B cell (primary cell): ENCODE results near the gene EVC. TPM values are rescaled to one million over a fixed set of nuclear protein-coding genes. Genes with fewer than 3 reads are reported as not detected.

Experiments used
- ATAC-seq: fragments of 200-7000 bp; cut with Tn5 transposase; one replicate; pipeline ENCODE4 v1.10.0; 2021; ENCODE audit warnings: low read depth, mild to moderate bottlenecking, moderate number of reproducible peaks, moderate library complexity
- CTCF ChIA-PET: fragments of 350-600 bp; sonication (Branson Sonifier 250); formaldehyde crosslinking; loops from one replicate; lab custom pipeline; 2021; ENCODE audit warnings: antibody characterized with exemption, inconsistent platforms; lab: Charles Lee
- POLR2A ChIA-PET: fragments of 350-600 bp; sonication (Branson Sonifier 250); formaldehyde crosslinking; loops from one replicate; lab custom pipeline; 2021; ENCODE audit warnings: antibody characterized with exemption; lab: Charles Lee
- DNase-seq: peaks from one replicate; pipeline ENCODE4 v3.0.0; 2013
- H2AFZ ChIP-seq: 2 replicates; pipeline ENCODE4 v1.6.1; 2012; ENCODE audit warnings: mild to moderate bottlenecking, low read depth, low read length; ENCODE audit not compliant: insufficient read depth, poor library complexity, severe bottlenecking
- H3K27ac ChIP-seq, 2 donors: 1 replicate in 1 of 2; 2 replicates in 1 of 2; pipeline ENCODE4 v1.5.1; 2012 to 2013; ENCODE audit warnings: low read length in 2 of 2, mild to moderate bottlenecking in 2 of 2, moderate library complexity in 1 of 2
- H3K27me3 ChIP-seq, 4 experiments: fragments of 200-600 bp in 1 of 4; sonication (generic) in 1 of 4; replicated peaks in 1 of 4; 1 replicate in 2 of 4; 2 replicates in 2 of 4; pipeline versions ENCODE4 v1.6.1 to v1.7.0; 2013 to 2016; ENCODE audit warnings: low read length in 3 of 4, mild to moderate bottlenecking in 2 of 4, mixed read lengths in 1 of 4, moderate library complexity in 1 of 4; ENCODE audit not compliant: insufficient read depth in 4 of 4, control insufficient read depth in 3 of 4; ENCODE audit errors: control extremely low read depth in 1 of 4
- H3K36me3 ChIP-seq, 2 experiments: replicated peaks in 1 of 2; 1 replicate in 1 of 2; 2 replicates in 1 of 2; pipeline versions ENCODE4 v1.6.1 to v1.7.1; 2013; ENCODE audit warnings: low read length in 1 of 2; ENCODE audit not compliant: insufficient read depth in 2 of 2, control insufficient read depth in 1 of 2; ENCODE audit errors: control extremely low read depth in 1 of 2, extremely low read depth in 1 of 2
- H3K4me1 ChIP-seq, 2 donors: fragments of 200-600 bp in 1 of 2; sonication (generic) in 1 of 2; 1 replicate in 1 of 2; 2 replicates in 1 of 2; pipeline versions ENCODE4 v1.5.1 to v1.6.1; 2013 to 2017; ENCODE audit warnings: low read length in 2 of 2; ENCODE audit not compliant: control insufficient read depth in 2 of 2, insufficient read depth in 2 of 2
- H3K4me2 ChIP-seq: replicated peaks from 2 replicates; pipeline ENCODE3; 2012; ENCODE audit warnings: mild to moderate bottlenecking, low read depth, low read length; ENCODE audit not compliant: poor library complexity, severe bottlenecking
- H3K4me3 ChIP-seq, 5 experiments: fragments of 200-600 bp in 1 of 5; sonication (generic) in 1 of 5; 1 replicate in 3 of 5; 2 replicates in 2 of 5; pipeline versions ENCODE4 v1.5.1 to v1.7.0; 2011 to 2016; ENCODE audit warnings: low read length in 4 of 5, mild to moderate bottlenecking in 4 of 5, low read depth in 2 of 5, control low read depth in 1 of 5, moderate library complexity in 1 of 5; ENCODE audit not compliant: insufficient read depth in 1 of 5; ENCODE audit errors: control extremely low read depth in 1 of 5, extremely low read depth in 1 of 5
- H3K79me2 ChIP-seq: fragments of 200-600 bp; sonication (generic); one replicate; pipeline ENCODE4 v1.6.0; 2016; ENCODE audit warnings: low read length; ENCODE audit not compliant: control insufficient read depth, insufficient read depth
- H3K9ac ChIP-seq: fragments of 200-600 bp; sonication (generic); 2 replicates; pipeline ENCODE4 v1.6.1; 2017; ENCODE audit warnings: mild to moderate bottlenecking, low read length, moderate library complexity
- H3K9me3 ChIP-seq, 3 donors: one replicate each; pipeline versions ENCODE4 v1.6.1 to v1.7.1; 2013; ENCODE audit warnings: low read length in 2 of 3; ENCODE audit not compliant: control insufficient read depth in 2 of 3, insufficient read depth in 1 of 3; ENCODE audit errors: control extremely low read depth in 1 of 3
- H4K20me1 ChIP-seq: 2 replicates; pipeline ENCODE4 v1.6.0; 2012; ENCODE audit warnings: mild to moderate bottlenecking, low read length; ENCODE audit not compliant: insufficient read depth, control insufficient read depth, poor library complexity, severe bottlenecking
- H3K27ac Mint-ChIP-seq: one replicate; pipeline ENCODE4 v1.8.0; 2021; ENCODE audit warnings: mixed read lengths
- H3K27me3 Mint-ChIP-seq: one replicate; pipeline ENCODE4 v1.8.0; 2021; ENCODE audit warnings: mixed read lengths
- H3K4me1 Mint-ChIP-seq: one replicate; pipeline ENCODE4 v1.8.0; 2021; ENCODE audit warnings: mixed read lengths
- H3K4me3 Mint-ChIP-seq: one replicate; pipeline ENCODE4 v1.8.0; 2021; ENCODE audit warnings: mixed read lengths
- H3K9me3 Mint-ChIP-seq: one replicate; pipeline ENCODE4 v1.8.0; 2022; ENCODE audit warnings: mixed read lengths; ENCODE audit not compliant: insufficient read depth
- EZH2 ChIP-seq: IDR thresholded peaks from 2 replicates; pipeline ENCODE4 v1.6.1; 2012; ENCODE audit warnings: borderline replicate concordance, low read depth, mild to moderate bottlenecking, moderate library complexity, low read length; ENCODE audit not compliant: insufficient read depth, poor library complexity, severe bottlenecking
- WGBS: methylation state at CpG from one replicate; pipeline ENCODE4 v1.1.5; 2013; ENCODE audit warnings: missing lambda C conversion rate; ENCODE audit not compliant: insufficient coverage; 5-methylcytosine and 5-hydroxymethylcytosine counted together
- intact Hi-C: fragments of 100-400 bp; cut with micrococcal nuclease; formaldehyde crosslinking; loops from one replicate; pipeline ENCODE4 v1.10.0; 2022
- polyA plus RNA-seq: library from polyadenylated mRNA; depleted of rRNA; stranded (reverse); fragments of >200 nt; gene quantifications from 2 replicates; pipeline ENCODE4 v1.2.3, GENCODE V29; 2012
- total RNA-seq, 2 donors: library from RNA; stranded (reverse); fragments of 120-200 nt in 1 of 2; gene quantifications; 1 replicate in 1 of 2; 2 replicates in 1 of 2; pipeline versions ENCODE4 v1.2.3 to v1.2.4, GENCODE V29; 2013 to 2022
- TF ChIP-seq, protein P1 (sequence below): fragments of 200-600 bp; IDR thresholded peaks from one replicate; pipeline ENCODE4 v1.8.0; 2022; ENCODE audit warnings: antibody characterized with exemption, mild to moderate bottlenecking

The EVC gene
- total and polyA plus RNA-seq, 2 donors (not counting 1 experiment from before 2014, with no cell fraction given) = 1.5 TPM; not detected in 1

GRCh38 chr4:5696341-5696740 is 14.7 kb upstream of the EVC start:
- ATAC-seq = no peak
- no peaks in the 10 kb centered on the region for H3K79me2 ChIP-seq
- DNase-seq = no peak
- no peak overlapping the region for H2AFZ ChIP-seq
- ChIA-PET POLR2A (no interaction called here), CTCF (no interaction called here)
- no peak overlapping the region for H3K27ac ChIP-seq
- no peaks in the 10 kb centered on the region for H4K20me1 ChIP-seq
- H3K36me3 ChIP-seq = no peaks in the 10 kb centered on the region
- H3K4me2 ChIP-seq = no peak overlapping the region
- TF ChIP-seq, protein P1, sequence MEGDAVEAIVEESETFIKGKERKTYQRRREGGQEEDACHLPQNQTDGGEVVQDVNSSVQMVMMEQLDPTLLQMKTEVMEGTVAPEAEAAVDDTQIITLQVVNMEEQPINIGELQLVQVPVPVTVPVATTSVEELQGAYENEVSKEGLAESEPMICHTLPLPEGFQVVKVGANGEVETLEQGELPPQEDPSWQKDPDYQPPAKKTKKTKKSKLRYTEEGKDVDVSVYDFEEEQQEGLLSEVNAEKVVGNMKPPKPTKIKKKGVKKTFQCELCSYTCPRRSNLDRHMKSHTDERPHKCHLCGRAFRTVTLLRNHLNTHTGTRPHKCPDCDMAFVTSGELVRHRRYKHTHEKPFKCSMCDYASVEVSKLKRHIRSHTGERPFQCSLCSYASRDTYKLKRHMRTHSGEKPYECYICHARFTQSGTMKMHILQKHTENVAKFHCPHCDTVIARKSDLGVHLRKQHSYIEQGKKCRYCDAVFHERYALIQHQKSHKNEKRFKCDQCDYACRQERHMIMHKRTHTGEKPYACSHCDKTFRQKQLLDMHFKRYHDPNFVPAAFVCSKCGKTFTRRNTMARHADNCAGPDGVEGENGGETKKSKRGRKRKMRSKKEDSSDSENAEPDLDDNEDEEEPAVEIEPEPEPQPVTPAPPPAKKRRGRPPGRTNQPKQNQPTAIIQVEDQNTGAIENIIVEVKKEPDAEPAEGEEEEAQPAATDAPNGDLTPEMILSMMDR = no peak
- no peak for TF ChIP-seq EZH2
- Mint-ChIP-seq H3K9me3 (no peaks in the 10 kb centered on the region), H3K4me3 (no peak overlapping the region), H3K27me3 (no peaks in the 10 kb centered on the region), H3K4me1 (no peaks in the 10 kb centered on the region), H3K27ac (no peak overlapping the region)
- H3K4me1 ChIP-seq = no peaks in the 10 kb centered on the region
- no peak overlapping the region for H3K9ac ChIP-seq
- peaks cover 0 to 5% (median 0%) of the 10 kb centered on the region in 3 donors for H3K9me3 ChIP-seq
- intact Hi-C loops = no loop called here
- WGBS = 97% methylated on average over 11 of the region's 11 CpGs
- no peak overlapping the region for H3K4me3 ChIP-seq
- no peaks in the 10 kb centered on the region for H3K27me3 ChIP-seq

DNA sequence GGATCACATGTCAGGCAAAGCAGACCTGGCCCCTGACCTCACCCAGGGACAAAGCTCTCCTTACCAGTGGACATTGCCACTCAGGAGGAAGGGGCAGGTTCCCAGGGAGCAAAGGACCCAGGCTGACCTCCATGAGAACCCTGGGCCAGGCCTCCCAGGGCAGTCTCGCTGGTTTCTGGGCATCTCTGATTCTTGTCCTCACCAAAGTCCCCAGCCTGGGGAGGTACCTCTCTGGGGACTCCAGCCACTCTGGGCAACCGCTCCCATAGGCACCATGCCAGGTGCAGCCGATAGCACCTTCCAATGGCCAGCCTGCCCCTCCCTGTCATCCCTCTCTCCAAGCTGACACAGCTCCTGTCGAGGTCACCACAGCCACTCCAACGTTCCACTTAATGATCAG is 10.5 kb upstream of the EVC start:
- H3K9ac ChIP-seq = no peak overlapping the region
- no peaks in the 10 kb centered on the region for H3K4me1 ChIP-seq
- Mint-ChIP-seq H3K4me1 (no peaks in the 10 kb centered on the region), H3K4me3 (no peak overlapping the region), H3K27me3 (no peaks in the 10 kb centered on the region), H3K27ac (no peak overlapping the region), H3K9me3 (no peaks in the 10 kb centered on the region)
- ChIA-PET POLR2A (no interaction called here), CTCF (no interaction called here)
- 87% methylated on average over 5 of the region's 5 CpGs for WGBS
- no peak overlapping the region for H2AFZ ChIP-seq
- H3K4me2 ChIP-seq = no peak overlapping the region
- no peak overlapping the region for H3K4me3 ChIP-seq
- H3K9me3 ChIP-seq = peaks cover 0 to 14% (median 0%) of the 10 kb centered on the region in 3 donors
- H3K79me2 ChIP-seq = no peaks in the 10 kb centered on the region
- H3K27me3 ChIP-seq = no peaks in the 10 kb centered on the region
- H3K36me3 ChIP-seq = no peaks in the 10 kb centered on the region
- no peaks in the 10 kb centered on the region for H4K20me1 ChIP-seq
- intact Hi-C loops = no loop called here
- TF ChIP-seq, protein P1 = no peak
- TF ChIP-seq EZH2 = no peak
- no peak for ATAC-seq
- DNase-seq = no peak
- H3K27ac ChIP-seq = no peak overlapping the region
